Mucosa of descending colon (tissue), 3 donors: ENCODE data around the gene MSH3. TPM values are rescaled to one million over a fixed set of nuclear protein-coding genes. Genes with fewer than 3 reads are reported as not detected.
A peak's percentile ranks its signal among the peaks of the same experiment; 100 is the strongest.

Experiments used
- ATAC-seq: fragments of 200-7000 bp; cut with Tn5 transposase; one replicate; pipeline ENCODE4 v1.9.1; 2020; ENCODE audit warnings: mild to moderate bottlenecking, moderate library complexity
- DNase-seq, 3 donors: peaks; one replicate each; pipeline ENCODE4 v3.0.0-alpha.2; 2020
- H3K36me3 ChIP-seq: fragments of 200-600 bp; one replicate; pipeline ENCODE4 v1.8.0; 2021; ENCODE audit warnings: low read depth, mild to moderate bottlenecking
- H3K4me1 ChIP-seq: fragments of 200-600 bp; one replicate; pipeline ENCODE4 v1.8.0; 2021; ENCODE audit warnings: low read depth, mild to moderate bottlenecking
- H3K4me3 ChIP-seq: fragments of 200-600 bp; one replicate; pipeline ENCODE4 v1.8.0; 2021; ENCODE audit warnings: mild to moderate bottlenecking
- H3K9me3 ChIP-seq: fragments of 200-600 bp; one replicate; pipeline ENCODE4 v1.8.0; 2021; ENCODE audit warnings: mild to moderate bottlenecking
- CTCF ChIP-seq: fragments of 200-600 bp; IDR thresholded peaks from one replicate; pipeline ENCODE4 v1.8.0; 2022; ENCODE audit warnings: antibody characterized with exemption, mild to moderate bottlenecking
- intact Hi-C, 2 donors: fragments of 100-400 bp; cut with DNase I in 1 of 2; cut with micrococcal nuclease in 1 of 2; formaldehyde crosslinking; loops; one replicate each; pipeline versions ENCODE4 v1.11.0 to v1.11.1; 2022; cut with DNase I, micrococcal nuclease
- total RNA-seq, 3 donors: library from RNA; stranded (reverse); fragmentation: NEBNext Ultra II Directional in 2 of 3; extraction: Animal tissue kit (Norgen Biotek cat#: 25700) in 2 of 3; gene quantifications; one replicate each; pipeline versions ENCODE4 v1.2.1 to v1.2.4, GENCODE V29; 2021 to 2023
- donor health status: DM: no; HTN: no; CAD: no; lungs with moderate emphysema.
- donor health status: DM: no; HTN: no; CAD: no.
- donor health status: DM: no; HTN: yes; CAD: no.

MSH3 gene
- total RNA-seq, 3 donors from 2014 or later, result 16.8 to 20.0 (median 17.1) TPM

- no peak for TF ChIP-seq CTCF
- Histone ChIP-seq H3K4me3 (no peak overlapping the region), H3K36me3 (no peaks in the 10 kb centered on the region), H3K9me3 (no peaks in the 10 kb centered on the region), H3K4me1 (no peaks in the 10 kb centered on the region)
- no peak for DNase-seq
- ATAC-seq, result no peak
- intact Hi-C loops, result no loop called here
Observed at GRCh38 chr5:80804332-80804731, 149.9 kb downstream of the MSH3 start.

GRCh38 chr5:80805038-80805437 is 150.6 kb downstream of the MSH3 start:
- H3K9me3 ChIP-seq, result no peaks in the 10 kb centered on the region
- no peaks in the 10 kb centered on the region for H3K36me3 ChIP-seq
- intact Hi-C loops, result no loop called here
- DNase-seq, result no peak
- H3K4me1 ChIP-seq, result no peaks in the 10 kb centered on the region
- no peak for TF ChIP-seq CTCF
- no peak for ATAC-seq
- no peak overlapping the region for H3K4me3 ChIP-seq

GRCh38 chr5:80806929-80807328 is 152.5 kb downstream of the MSH3 start:
- DNase-seq (no peak), ATAC-seq (no peak)
- intact Hi-C loops, result no loop called here
- H3K9me3 ChIP-seq, result no peaks in the 10 kb centered on the region
- no peak overlapping the region for H3K4me3 ChIP-seq
- no peak for TF ChIP-seq CTCF
- no peaks in the 10 kb centered on the region for H3K36me3 ChIP-seq
- no peaks in the 10 kb centered on the region for H3K4me1 ChIP-seq

GRCh38 chr5:80809451-80809850 is 155.0 kb downstream of the MSH3 start:
- no peaks in the 10 kb centered on the region for H3K9me3 ChIP-seq
- H3K4me1 ChIP-seq, result no peaks in the 10 kb centered on the region
- no peak for ATAC-seq
- intact Hi-C loops, result no loop called here
- no peak for TF ChIP-seq CTCF
- H3K4me3 ChIP-seq, result no peak overlapping the region
- no peak for DNase-seq
- no peaks in the 10 kb centered on the region for H3K36me3 ChIP-seq

GRCh38 chr5:80810425-80810824 is 156.0 kb downstream of the MSH3 start:
- intact Hi-C loops, result no loop called here
- ATAC-seq, result peak; percentile 81
- Histone ChIP-seq H3K36me3 (no peaks in the 10 kb centered on the region), H3K4me3 (no peak overlapping the region), H3K9me3 (no peaks in the 10 kb centered on the region), H3K4me1 (no peaks in the 10 kb centered on the region)
- no peak for TF ChIP-seq CTCF
- DNase-seq, result no peak

GRCh38 chr5:80816590-80816989 is 162.1 kb downstream of the MSH3 start:
- no peaks in the 10 kb centered on the region for H3K36me3 ChIP-seq
- intact Hi-C loops, result no loop called here
- ATAC-seq (no peak), DNase-seq (no peak)
- no peaks in the 10 kb centered on the region for H3K4me1 ChIP-seq
- TF ChIP-seq CTCF, result no peak
- H3K9me3 ChIP-seq, result no peaks in the 10 kb centered on the region
- H3K4me3 ChIP-seq, result no peak overlapping the region
